Fibroblast of lung (primary cell): ENCODE measurements around the gene OR6N1.

Experiments
- CTCF ChIP-seq, 2 donors: IDR thresholded peaks in 1 of 2; conservative IDR thresholded peaks in 1 of 2; 1 replicate in 1 of 2; 2 replicates in 1 of 2; pipeline ENCODE4 v1.5.1; 2011 to 2012; ENCODE audit warnings: low read length in 2 of 2, control low read depth in 1 of 2, inconsistent platforms in 1 of 2, low read depth in 1 of 2, mild to moderate bottlenecking in 1 of 2
- EZH2 ChIP-seq: IDR thresholded peaks from 2 replicates; pipeline ENCODE4 v1.5.1; 2012; ENCODE audit warnings: low read length, control low read depth, mild to moderate bottlenecking; ENCODE audit errors: missing control alignments

- TF ChIP-seq CTCF (conservative IDR thresholded peaks at IDR 0.05 in 1 of 2, IDR thresholded peaks at IDR 0.05 in 1 of 2; ENCODE audit: low read depth in 1 of 2, low read length in 2 of 2) (no peak), EZH2 (no peak)
Measured at GRCh38 chr1:158818975-158819431, 47.0 kb upstream of the OR6N1 start.
